GM21515 (cell line): ENCODE results near the gene CDC42BPG.

Experiments
- ATAC-seq: cut with Tn5 transposase; IDR thresholded peaks from one replicate; pipeline ENCODE4 v1.9.1; 2021; ENCODE audit not compliant: unreplicated experiment

CDC42BPG gene

GRCh38 chr11:64880240-64881001 is 36.0 kb upstream of the CDC42BPG start:
- ATAC-seq: no peak

GRCh38 chr11:64879244-64879900 is 34.9 kb upstream of the CDC42BPG start:
- no peak for ATAC-seq

GRCh38 chr11:64878494-64879243 is 34.2 kb upstream of the CDC42BPG start, which contains the start of gene EHD1:
TSS of gene EHD1 (minus strand) at chr11:64878621. CDS start at chr11:64878464, 157 bp downstream.
- ATAC-seq: peak; percentile 61

GRCh38 chr11:64878223-64878493 is 33.7 kb upstream of the CDC42BPG start:
- no peak for ATAC-seq

GRCh38 chr11:64877390-64878222 is 33.2 kb upstream of the CDC42BPG start:
- ATAC-seq: peak; percentile 4

- no peak for ATAC-seq
Observed at GRCh38 chr11:64876835-64877341, 32.4 kb upstream of the CDC42BPG start.

- no peak for ATAC-seq
Observed at GRCh38 chr11:64876229-64876750, 31.8 kb upstream of the CDC42BPG start.

GRCh38 chr11:64875369-64876228 is 31.1 kb upstream of the CDC42BPG start:
- ATAC-seq: no peak

- no peak for ATAC-seq
Observed at GRCh38 chr11:64874308-64875240, 30.1 kb upstream of the CDC42BPG start.

GRCh38 chr11:64872790-64873488 is 28.5 kb upstream of the CDC42BPG start:
- ATAC-seq: no peak

- no peak for ATAC-seq
Observed at GRCh38 chr11:64871492-64871891, 27.0 kb upstream of the CDC42BPG start.

- ATAC-seq: no peak
Observed at GRCh38 chr11:64870893-64871466, 26.5 kb upstream of the CDC42BPG start.

- ATAC-seq: no peak
Observed at GRCh38 chr11:64870176-64870892, 25.9 kb upstream of the CDC42BPG start.

- ATAC-seq: no peak
Observed at GRCh38 chr11:64869571-64870175, 25.2 kb upstream of the CDC42BPG start.

- no peak for ATAC-seq
Observed at GRCh38 chr11:64868904-64869570, 24.6 kb upstream of the CDC42BPG start.
